ENCODE measurements around the gene IL17RA.

The IL17RA gene

GRCh38 chr22:17108256-17109112, 23.7 kb downstream of the IL17RA start:
- Histone ChIP-seq H3K9me3 (ENCODE audit: low read length) (no peaks in the 10 kb centered on the region), H3K27ac (ENCODE audit: low read depth, low read length) (no peak overlapping the region), H3K4me1 (ENCODE audit: insufficient read depth, low read length) (no peaks in the 10 kb centered on the region), H3K4me3 (ENCODE audit: low read depth in 1 of 2, low read length in 2 of 2) (no peak overlapping the region), H3K9ac (ENCODE audit: low read length) (no peak overlapping the region), H3K36me3 (ENCODE audit: insufficient read depth, low read length) (peaks cover 1% of the 10 kb centered on the region), H3K27me3 (ENCODE audit: control insufficient read depth in 1 of 2, insufficient read depth in 2 of 2, low read length in 2 of 2) (no peaks in the 10 kb centered on the region)

DNA sequence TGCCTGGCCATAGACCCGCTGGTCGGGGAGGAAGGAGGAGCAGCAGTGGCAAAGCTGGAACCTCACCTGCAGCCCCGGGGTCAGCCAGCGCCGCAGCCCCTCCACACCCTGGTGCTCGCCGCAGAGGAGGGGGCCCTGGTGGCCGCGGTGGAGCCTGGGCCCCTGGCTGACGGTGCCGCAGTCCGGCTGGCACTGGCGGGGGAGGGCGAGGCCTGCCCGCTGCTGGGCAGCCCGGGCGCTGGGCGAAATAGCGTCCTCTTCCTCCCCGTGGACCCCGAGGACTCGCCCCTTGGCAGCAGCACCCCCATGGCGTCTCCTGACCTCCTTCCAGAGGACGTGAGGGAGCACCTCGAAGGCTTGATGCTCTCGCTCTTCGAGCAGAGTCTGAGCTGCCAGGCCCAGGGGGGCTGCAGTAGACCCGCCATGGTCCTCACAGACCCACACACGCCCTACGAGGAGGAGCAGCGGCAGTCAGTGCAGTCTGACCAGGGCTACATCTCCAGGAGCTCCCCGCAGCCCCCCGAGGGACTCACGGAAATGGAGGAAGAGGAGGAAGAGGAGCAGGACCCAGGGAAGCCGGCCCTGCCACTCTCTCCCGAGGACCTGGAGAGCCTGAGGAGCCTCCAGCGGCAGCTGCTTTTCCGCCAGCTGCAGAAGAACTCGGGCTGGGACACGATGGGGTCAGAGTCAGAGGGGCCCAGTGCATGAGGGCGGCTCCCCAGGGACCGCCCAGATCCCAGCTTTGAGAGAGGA, 24.5 kb downstream of the IL17RA start:
- Histone ChIP-seq H3K9me3 (ENCODE audit: low read length) (no peaks in the 10 kb centered on the region), H3K4me1 (ENCODE audit: insufficient read depth, low read length) (no peaks in the 10 kb centered on the region), H3K9ac (ENCODE audit: low read length) (no peak overlapping the region), H3K36me3 (ENCODE audit: insufficient read depth, low read length) (no peaks in the 10 kb centered on the region), H3K27ac (ENCODE audit: low read depth, low read length) (no peak overlapping the region), H3K4me3 (ENCODE audit: low read depth in 1 of 2, low read length in 2 of 2) (no peak overlapping the region), H3K27me3 (ENCODE audit: control insufficient read depth in 1 of 2, insufficient read depth in 2 of 2, low read length in 2 of 2) (no peaks in the 10 kb centered on the region)

DNA sequence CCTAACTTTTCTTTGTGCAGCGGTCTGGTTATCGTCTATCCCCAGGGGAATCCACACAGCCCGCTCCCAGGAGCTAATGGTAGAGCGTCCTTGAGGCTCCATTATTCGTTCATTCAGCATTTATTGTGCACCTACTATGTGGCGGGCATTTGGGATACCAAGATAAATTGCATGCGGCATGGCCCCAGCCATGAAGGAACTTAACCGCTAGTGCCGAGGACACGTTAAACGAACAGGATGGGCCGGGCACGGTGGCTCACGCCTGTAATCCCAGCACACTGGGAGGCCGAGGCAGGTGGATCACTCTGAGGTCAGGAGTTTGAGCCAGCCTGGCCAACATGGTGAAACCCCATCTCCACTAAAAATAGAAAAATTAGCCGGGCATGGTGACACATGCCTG, 25.2 kb downstream of the IL17RA start:
- Histone ChIP-seq H3K27ac (ENCODE audit: low read depth, low read length) (no peak overlapping the region), H3K36me3 (ENCODE audit: insufficient read depth, low read length) (no peaks in the 10 kb centered on the region), H3K4me1 (ENCODE audit: insufficient read depth, low read length) (no peaks in the 10 kb centered on the region), H3K9ac (ENCODE audit: low read length) (no peak overlapping the region), H3K4me3 (ENCODE audit: low read depth in 1 of 2, low read length in 2 of 2) (no peak overlapping the region), H3K9me3 (ENCODE audit: low read length) (no peaks in the 10 kb centered on the region), H3K27me3 (ENCODE audit: control insufficient read depth in 1 of 2, insufficient read depth in 2 of 2, low read length in 2 of 2) (no peaks in the 10 kb centered on the region)

- Histone ChIP-seq H3K9me3 (ENCODE audit: low read length) (no peaks in the 10 kb centered on the region), H3K9ac (ENCODE audit: low read length) (no peak overlapping the region), H3K36me3 (ENCODE audit: insufficient read depth, low read length) (no peaks in the 10 kb centered on the region), H3K4me1 (ENCODE audit: insufficient read depth, low read length) (no peaks in the 10 kb centered on the region), H3K27ac (ENCODE audit: low read depth, low read length) (no peak overlapping the region), H3K4me3 (ENCODE audit: low read depth in 1 of 2, low read length in 2 of 2) (no peak overlapping the region), H3K27me3 (ENCODE audit: control insufficient read depth in 1 of 2, insufficient read depth in 2 of 2, low read length in 2 of 2) (no peaks in the 10 kb centered on the region)
Measured at GRCh38 chr22:17110791-17111550, 26.2 kb downstream of the IL17RA start.

- no peaks in the 10 kb centered on the region for H3K9me3 ChIP-seq (ENCODE audit: low read length)
- no peak overlapping the region for H3K4me3 ChIP-seq (ENCODE audit: low read depth in 1 of 2, low read length in 2 of 2)
- no peaks in the 10 kb centered on the region for H3K4me1 ChIP-seq (ENCODE audit: insufficient read depth, low read length)
- H3K27me3 ChIP-seq (ENCODE audit: control insufficient read depth in 1 of 2, insufficient read depth in 2 of 2, low read length in 2 of 2): no peaks in the 10 kb centered on the region
- no peak overlapping the region for H3K9ac ChIP-seq (ENCODE audit: low read length)
- no peak overlapping the region for H3K27ac ChIP-seq (ENCODE audit: low read depth, low read length)
- no peaks in the 10 kb centered on the region for H3K36me3 ChIP-seq (ENCODE audit: insufficient read depth, low read length)
Measured at GRCh38 chr22:17112491-17113042, 27.8 kb downstream of the IL17RA start.

DNA sequence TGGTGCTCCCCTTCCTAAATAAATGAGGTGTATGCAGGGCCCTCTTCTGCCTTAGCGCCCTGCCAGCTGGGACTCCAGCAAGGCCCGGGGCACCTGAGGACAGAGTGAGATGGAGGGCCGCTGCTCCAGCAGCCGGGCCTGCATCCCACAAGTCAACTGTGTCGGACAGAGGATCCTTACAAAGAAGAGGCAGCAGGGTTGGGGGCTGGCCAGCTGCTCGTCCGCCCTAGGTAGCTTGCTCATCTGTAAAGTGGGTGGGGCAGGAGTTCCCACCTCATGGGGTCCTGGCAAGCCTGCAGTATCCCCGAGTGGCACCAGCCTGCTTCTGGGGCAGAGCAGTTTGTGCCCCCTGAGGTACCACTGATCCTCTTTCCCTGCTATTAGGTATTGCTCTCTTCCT, 28.8 kb downstream of the IL17RA start:
- H3K9ac ChIP-seq (ENCODE audit: low read length): no peak overlapping the region
- H3K27ac ChIP-seq (ENCODE audit: low read depth, low read length): no peak overlapping the region
- no peak overlapping the region for H3K4me3 ChIP-seq (ENCODE audit: low read depth in 1 of 2, low read length in 2 of 2)
- H3K4me1 ChIP-seq (ENCODE audit: insufficient read depth, low read length): no peaks in the 10 kb centered on the region
- no peaks in the 10 kb centered on the region for H3K27me3 ChIP-seq (ENCODE audit: control insufficient read depth in 1 of 2, insufficient read depth in 2 of 2, low read length in 2 of 2)
- H3K9me3 ChIP-seq (ENCODE audit: low read length): no peaks in the 10 kb centered on the region
- no peaks in the 10 kb centered on the region for H3K36me3 ChIP-seq (ENCODE audit: insufficient read depth, low read length)

DNA sequence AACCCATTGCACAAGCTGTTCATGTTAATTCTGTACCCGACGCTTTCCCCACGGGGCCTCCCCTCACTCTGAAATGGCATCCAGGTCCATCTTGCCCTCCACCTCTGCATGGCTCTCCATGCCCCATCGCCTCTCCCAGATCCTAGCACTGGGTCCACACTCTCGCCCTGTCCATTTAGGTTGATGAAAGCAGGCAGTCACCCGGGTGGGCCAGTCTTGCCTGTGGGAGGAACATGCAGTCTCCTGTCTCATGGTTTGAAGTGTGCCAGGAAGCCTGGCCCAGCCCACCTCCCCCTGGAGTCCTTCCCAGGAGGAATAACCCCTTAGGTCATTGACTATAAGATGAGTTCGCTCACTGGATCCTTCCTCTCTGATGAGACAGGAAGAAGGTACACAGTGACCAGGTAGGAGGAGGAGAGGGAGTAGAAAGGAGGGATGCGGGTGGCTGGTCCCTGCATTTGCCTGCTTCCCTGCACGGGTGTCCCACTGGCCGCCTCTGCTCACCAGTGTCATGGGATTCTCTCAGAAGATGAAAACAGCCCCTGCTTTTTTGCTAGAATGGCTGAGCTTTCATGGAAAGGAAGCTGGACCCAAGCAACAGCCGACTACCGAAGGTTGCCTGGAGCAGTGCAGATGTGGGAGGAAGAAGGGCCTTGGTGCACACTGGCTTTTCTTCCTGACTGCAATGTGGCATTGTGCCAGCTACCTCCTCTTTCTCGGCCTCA, 29.5 kb downstream of the IL17RA start:
- H3K9me3 ChIP-seq (ENCODE audit: low read length): no peaks in the 10 kb centered on the region
- no peaks in the 10 kb centered on the region for H3K36me3 ChIP-seq (ENCODE audit: insufficient read depth, low read length)
- no peak overlapping the region for H3K27ac ChIP-seq (ENCODE audit: low read depth, low read length)
- peaks cover 0 to 6% of the 10 kb centered on the region in 2 donors for H3K27me3 ChIP-seq (ENCODE audit: control insufficient read depth in 1 of 2, insufficient read depth in 2 of 2, low read length in 2 of 2)
- H3K4me1 ChIP-seq (ENCODE audit: insufficient read depth, low read length): no peaks in the 10 kb centered on the region
- H3K9ac ChIP-seq (ENCODE audit: low read length): no peak overlapping the region
- no peak overlapping the region for H3K4me3 ChIP-seq (ENCODE audit: low read depth in 1 of 2, low read length in 2 of 2)

GRCh38 chr22:17114898-17115235, 30.1 kb downstream of the IL17RA start:
- no peaks in the 10 kb centered on the region for H3K9me3 ChIP-seq (ENCODE audit: low read length)
- H3K36me3 ChIP-seq (ENCODE audit: insufficient read depth, low read length): no peaks in the 10 kb centered on the region
- no peak overlapping the region for H3K4me3 ChIP-seq (ENCODE audit: low read depth in 1 of 2, low read length in 2 of 2)
- no peaks in the 10 kb centered on the region for H3K4me1 ChIP-seq (ENCODE audit: insufficient read depth, low read length)
- peaks cover 0 to 11% of the 10 kb centered on the region in 2 donors for H3K27me3 ChIP-seq (ENCODE audit: control insufficient read depth in 1 of 2, insufficient read depth in 2 of 2, low read length in 2 of 2)
- no peak overlapping the region for H3K9ac ChIP-seq (ENCODE audit: low read length)
- no peak overlapping the region for H3K27ac ChIP-seq (ENCODE audit: low read depth, low read length)

DNA sequence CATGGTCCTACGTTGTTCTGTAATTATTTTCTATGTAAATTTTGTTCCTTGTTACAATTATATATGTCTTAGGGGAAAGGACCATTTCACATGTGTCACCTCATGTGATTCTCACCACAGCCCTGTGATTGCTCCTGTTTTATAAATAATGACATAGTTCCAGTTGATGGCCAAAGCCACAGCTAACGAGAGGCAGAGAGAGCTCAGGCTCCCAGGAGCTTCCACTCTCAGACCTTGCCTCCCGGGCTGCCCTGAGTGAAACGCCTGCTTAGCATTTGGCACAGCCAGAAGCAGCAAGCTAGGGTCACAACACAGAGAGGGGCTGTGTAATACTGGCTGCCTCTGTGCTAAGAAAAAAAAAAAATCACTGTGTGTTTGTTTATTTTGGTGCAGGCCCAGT, 30.4 kb downstream of the IL17RA start:
- Histone ChIP-seq H3K4me3 (ENCODE audit: low read depth in 1 of 2, low read length in 2 of 2) (no peak overlapping the region), H3K27me3 (ENCODE audit: control insufficient read depth in 1 of 2, insufficient read depth in 2 of 2, low read length in 2 of 2) (peaks cover 0 to 11% of the 10 kb centered on the region in 2 donors), H3K9me3 (ENCODE audit: low read length) (no peaks in the 10 kb centered on the region), H3K9ac (ENCODE audit: low read length) (no peak overlapping the region), H3K36me3 (ENCODE audit: insufficient read depth, low read length) (no peaks in the 10 kb centered on the region), H3K27ac (ENCODE audit: low read depth, low read length) (no peak overlapping the region), H3K4me1 (ENCODE audit: insufficient read depth, low read length) (no peaks in the 10 kb centered on the region)

DNA sequence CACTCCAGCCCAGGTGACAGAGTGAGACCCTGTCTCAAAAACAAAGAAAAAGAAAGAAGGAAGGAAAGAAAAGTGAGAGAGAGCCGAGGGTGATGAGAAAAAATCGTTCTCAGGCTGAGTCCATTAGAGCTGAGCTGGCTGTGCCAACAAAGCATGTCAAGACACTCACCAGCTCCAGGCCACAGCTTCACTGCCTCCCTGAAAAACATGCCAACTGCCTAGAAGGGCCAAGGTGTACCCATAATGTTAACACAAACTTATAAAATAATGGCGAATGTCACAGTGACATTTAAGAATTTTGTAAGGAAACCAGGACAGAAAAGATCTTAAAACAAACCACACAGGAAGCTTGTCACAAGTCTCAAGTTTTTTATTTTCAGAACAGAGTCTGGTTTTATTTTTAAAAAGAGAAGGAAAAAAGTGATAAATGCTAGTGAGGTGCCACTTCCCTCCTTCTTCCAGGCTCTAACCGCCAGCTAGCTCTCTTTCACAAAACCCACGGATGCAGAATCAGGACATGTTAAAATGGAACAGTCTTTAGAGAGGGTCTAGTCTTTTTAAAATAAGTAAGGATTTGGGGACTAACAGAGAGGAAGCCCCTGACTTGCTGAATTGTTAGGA, 31.3 kb downstream of the IL17RA start:
- Histone ChIP-seq H3K9me3 (ENCODE audit: low read length) (no peaks in the 10 kb centered on the region), H3K36me3 (ENCODE audit: insufficient read depth, low read length) (no peaks in the 10 kb centered on the region), H3K27ac (ENCODE audit: low read depth, low read length) (no peak overlapping the region), H3K9ac (ENCODE audit: low read length) (no peak overlapping the region), H3K4me3 (ENCODE audit: low read depth in 1 of 2, low read length in 2 of 2) (no peak overlapping the region), H3K27me3 (ENCODE audit: control insufficient read depth in 1 of 2, insufficient read depth in 2 of 2, low read length in 2 of 2) (peaks cover 0 to 15% of the 10 kb centered on the region in 2 donors), H3K4me1 (ENCODE audit: insufficient read depth, low read length) (no peaks in the 10 kb centered on the region)
